Measurements from ENCODE around the gene ADARB2.

Gene ADARB2

GRCh38 chr10:1687190-1687589 lies 50.1 kb downstream of the ADARB2 start:
- ChIA-PET CTCF (no interaction called here), POLR2A (no interaction called here)
- no peak for TF ChIP-seq FOXM1 (IDR thresholded peaks at IDR 0.05; ENCODE audit: borderline replicate concordance)
- no peak for TF ChIP-seq FOXA1 (IDR thresholded peaks at IDR 0.05)
- no peak for TF ChIP-seq FOXK2 (IDR thresholded peaks at IDR 0.05)
- no peak for TF ChIP-seq NFRKB (IDR thresholded peaks at IDR 0.05)
- TF ChIP-seq ARNT (IDR thresholded peaks at IDR 0.05), result no peak
- no peak for TF ChIP-seq LEF1 (IDR thresholded peaks at IDR 0.05; ENCODE audit: borderline replicate concordance)
- no peak for TF ChIP-seq HDGF (IDR thresholded peaks at IDR 0.05; ENCODE audit: borderline replicate concordance)
- TF ChIP-seq BHLHE40 (IDR thresholded peaks at IDR 0.05; ENCODE audit: borderline replicate concordance), result no peak
- TF ChIP-seq ELF4 (IDR thresholded peaks at IDR 0.05), result no peak
- no peak for DNase-seq (ENCODE audit: extremely low spot score)

DNA sequence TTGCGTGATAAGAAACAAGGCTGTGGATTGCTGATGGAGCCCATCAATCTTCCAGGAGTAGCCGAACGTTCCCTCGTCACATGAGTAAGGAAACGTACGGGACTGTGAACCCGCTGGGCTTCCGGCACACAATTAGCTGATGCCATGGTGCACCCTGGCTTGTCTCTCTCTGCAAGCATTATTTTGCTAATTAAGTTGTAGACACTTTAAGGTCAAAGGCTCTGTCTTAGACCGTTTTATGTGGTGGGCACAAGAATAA lies 50.9 kb downstream of the ADARB2 start:
- DNase-seq (ENCODE audit: extremely low spot score), result no peak
- TF ChIP-seq HDGF (IDR thresholded peaks at IDR 0.05; ENCODE audit: borderline replicate concordance) (no peak), LEF1 (IDR thresholded peaks at IDR 0.05; ENCODE audit: borderline replicate concordance) (no peak), ZNF384 (IDR thresholded peaks at IDR 0.05) (no peak), NFRKB (IDR thresholded peaks at IDR 0.05) (no peak), PKNOX1 (IDR thresholded peaks at IDR 0.05) (no peak), FOXM1 (IDR thresholded peaks at IDR 0.05; ENCODE audit: borderline replicate concordance) (no peak), CTBP1 (IDR thresholded peaks at IDR 0.05; ENCODE audit: borderline replicate concordance) (no peak), L3MBTL2 (conservative IDR thresholded peaks at IDR 0.05) (no peak), SUZ12 (IDR thresholded peaks at IDR 0.05) (no peak), FOXK2 (IDR thresholded peaks at IDR 0.05) (no peak), ELF4 (IDR thresholded peaks at IDR 0.05) (no peak), FOXA1 (IDR thresholded peaks at IDR 0.05) (no peak), SP1 (IDR thresholded peaks at IDR 0.05) (no peak), TARDBP (IDR thresholded peaks at IDR 0.05) (no peak), ARNT (IDR thresholded peaks at IDR 0.05) (no peak), BHLHE40 (IDR thresholded peaks at IDR 0.05; ENCODE audit: borderline replicate concordance) (no peak)
- ChIA-PET CTCF (no interaction called here), POLR2A (no interaction called here)

DNA sequence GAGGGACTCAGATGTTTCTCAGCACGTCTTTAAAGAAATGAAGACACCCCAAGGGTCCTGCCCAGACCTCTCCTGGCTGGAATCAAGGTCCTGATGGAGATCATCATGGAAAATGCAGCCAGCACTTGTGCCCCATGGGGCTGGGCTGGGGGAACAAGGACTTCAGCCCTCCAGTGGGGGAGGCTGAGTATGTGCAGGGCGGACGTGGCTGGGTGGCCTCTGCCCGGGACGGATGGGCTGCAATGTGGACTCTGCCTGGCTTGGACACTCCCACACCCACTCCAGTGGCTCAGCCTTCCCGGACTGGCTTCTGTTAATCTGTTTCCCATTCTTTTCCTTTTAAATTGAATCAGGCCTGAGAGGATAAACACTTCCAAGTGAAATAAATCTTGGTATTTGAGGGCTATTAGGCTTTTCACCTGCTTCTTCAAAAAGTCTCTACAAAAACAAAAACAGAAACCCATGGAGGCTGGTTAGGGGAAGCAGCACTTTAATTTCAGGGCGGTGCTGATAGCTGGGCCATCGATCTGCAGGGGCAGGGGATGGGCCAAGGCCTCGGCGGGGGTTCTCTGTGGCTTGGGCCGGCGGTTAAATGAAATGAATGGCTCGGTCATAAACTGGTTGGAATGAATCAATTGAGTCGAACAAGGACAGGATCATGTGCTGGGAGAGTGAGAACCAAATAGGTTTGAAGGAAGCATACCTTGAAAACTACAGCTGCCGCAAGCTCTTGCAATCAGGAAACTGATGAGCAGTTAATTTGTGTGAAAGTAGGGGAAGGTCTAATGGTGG lies 51.4 kb downstream of the ADARB2 start:
- CTCF ChIA-PET, result no interaction called here
- POLR2A ChIA-PET, result no interaction called here
- TF ChIP-seq L3MBTL2 (conservative IDR thresholded peaks at IDR 0.05), result no peak
- no peak for TF ChIP-seq PKNOX1 (IDR thresholded peaks at IDR 0.05)
- TF ChIP-seq SUZ12 (IDR thresholded peaks at IDR 0.05), result no peak
- TF ChIP-seq CTBP1 (IDR thresholded peaks at IDR 0.05; ENCODE audit: borderline replicate concordance), result no peak
- no peak for TF ChIP-seq NFRKB (IDR thresholded peaks at IDR 0.05)
- no peak for TF ChIP-seq FOXK2 (IDR thresholded peaks at IDR 0.05)
- no peak for TF ChIP-seq SP1 (IDR thresholded peaks at IDR 0.05)
- TF ChIP-seq ARNT (IDR thresholded peaks at IDR 0.05), result no peak
- no peak for TF ChIP-seq HDGF (IDR thresholded peaks at IDR 0.05; ENCODE audit: borderline replicate concordance)
- TF ChIP-seq ZNF384 (IDR thresholded peaks at IDR 0.05), result no peak
- no peak for TF ChIP-seq BHLHE40 (IDR thresholded peaks at IDR 0.05; ENCODE audit: borderline replicate concordance)
- no peak for TF ChIP-seq LEF1 (IDR thresholded peaks at IDR 0.05; ENCODE audit: borderline replicate concordance)
- no peak for TF ChIP-seq FOXM1 (IDR thresholded peaks at IDR 0.05; ENCODE audit: borderline replicate concordance)
- no peak for TF ChIP-seq FOXA1 (IDR thresholded peaks at IDR 0.05)
- DNase-seq (ENCODE audit: extremely low spot score), result no peak

DNA sequence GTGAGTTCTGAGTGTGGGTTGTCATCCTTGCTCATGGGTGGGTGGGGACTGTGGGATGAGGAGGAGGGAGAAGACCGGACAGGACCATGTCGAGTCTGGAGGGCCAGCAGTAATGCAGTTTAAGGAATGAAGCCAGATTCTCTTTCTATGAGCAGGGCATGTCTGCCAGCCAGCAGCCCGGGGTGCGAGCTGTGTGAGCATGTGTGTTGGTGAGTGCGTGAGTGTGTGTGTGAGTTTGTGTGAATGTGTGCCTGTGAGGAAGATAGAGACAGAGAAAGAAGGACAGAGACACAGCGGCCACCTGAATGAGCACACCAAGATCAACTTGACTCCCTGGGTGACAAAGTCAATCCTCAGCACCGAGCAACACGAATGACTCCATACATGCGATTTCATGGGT lies 52.3 kb downstream of the ADARB2 start:
- DNase-seq (ENCODE audit: extremely low spot score), result no peak
- POLR2A ChIA-PET, result no interaction called here

DNA sequence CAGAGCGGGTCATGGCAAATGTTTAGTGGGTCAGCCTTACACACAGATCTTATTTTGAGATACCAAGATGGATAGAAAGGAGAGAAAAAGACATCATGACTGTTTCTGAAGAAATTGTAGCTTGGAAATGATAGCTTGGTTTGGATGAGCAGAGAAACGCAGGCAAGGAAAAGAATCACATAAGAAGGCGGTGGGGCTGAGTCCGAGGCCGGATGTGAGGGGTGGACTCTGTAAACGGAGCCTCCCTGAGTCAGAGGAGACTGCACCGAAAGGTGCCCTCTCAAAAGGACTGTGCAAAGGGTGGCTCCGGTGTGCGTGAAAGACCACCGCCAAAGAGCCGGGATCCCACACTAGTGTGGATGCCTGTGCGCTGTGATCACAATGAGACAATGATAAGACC lies 53.7 kb downstream of the ADARB2 start:
- TF ChIP-seq L3MBTL2 (conservative IDR thresholded peaks at IDR 0.05) (no peak), PKNOX1 (IDR thresholded peaks at IDR 0.05) (no peak), NFRKB (IDR thresholded peaks at IDR 0.05) (no peak), CTBP1 (IDR thresholded peaks at IDR 0.05; ENCODE audit: borderline replicate concordance) (no peak), FOXM1 (IDR thresholded peaks at IDR 0.05; ENCODE audit: borderline replicate concordance) (no peak), FOXA1 (IDR thresholded peaks at IDR 0.05) (no peak), SUZ12 (IDR thresholded peaks at IDR 0.05) (no peak), TARDBP (IDR thresholded peaks at IDR 0.05) (no peak), FOXK2 (IDR thresholded peaks at IDR 0.05) (no peak), ARNT (IDR thresholded peaks at IDR 0.05) (no peak), LEF1 (IDR thresholded peaks at IDR 0.05; ENCODE audit: borderline replicate concordance) (no peak)
- CTCF ChIA-PET, result no interaction called here
- POLR2A ChIA-PET, result no interaction called here
- DNase-seq (ENCODE audit: extremely low spot score), result no peak

More for the DNA sequence above, 52.3 kb downstream of the ADARB2 start:
- CTCF ChIA-PET, result no interaction called here
- TF ChIP-seq FOXK2 (IDR thresholded peaks at IDR 0.05) (no peak), CTBP1 (IDR thresholded peaks at IDR 0.05; ENCODE audit: borderline replicate concordance) (no peak), BHLHE40 (IDR thresholded peaks at IDR 0.05; ENCODE audit: borderline replicate concordance) (no peak), SP1 (IDR thresholded peaks at IDR 0.05) (no peak), ZNF384 (IDR thresholded peaks at IDR 0.05) (no peak), PKNOX1 (IDR thresholded peaks at IDR 0.05) (no peak), SUZ12 (IDR thresholded peaks at IDR 0.05) (no peak), FOXM1 (IDR thresholded peaks at IDR 0.05; ENCODE audit: borderline replicate concordance) (no peak), L3MBTL2 (conservative IDR thresholded peaks at IDR 0.05) (no peak), HDGF (IDR thresholded peaks at IDR 0.05; ENCODE audit: borderline replicate concordance) (no peak), TARDBP (IDR thresholded peaks at IDR 0.05) (no peak), LEF1 (IDR thresholded peaks at IDR 0.05; ENCODE audit: borderline replicate concordance) (no peak), ELF4 (IDR thresholded peaks at IDR 0.05) (no peak), FOXA1 (IDR thresholded peaks at IDR 0.05) (no peak), ARNT (IDR thresholded peaks at IDR 0.05) (no peak)

Data from HEK293T (cell line).